Measurements from ENCODE around the gene DNAAF3.

GRCh38 chr19:55175117-55175867 is 8.9 kb upstream of the DNAAF3 start:
- TF ChIP-seq POLR2AphosphoS5 (IDR thresholded peaks at IDR 0.05; ENCODE audit: borderline replicate concordance, low read depth, low read length) (no peak), EZH2 (IDR thresholded peaks at IDR 0.05) (no peak), FOXP2 (optimal IDR thresholded peaks at IDR 0.05; ENCODE audit: control extremely low read depth, extremely low read length, insufficient read depth) (no peak)

Data from SK-N-MC (cell line).